H9 (cell line): ENCODE measurements around the gene IQSEC1. TPM values are rescaled to one million over a fixed set of nuclear protein-coding genes. Genes with fewer than 3 reads are reported as not detected.

Source experiments
- DNase-seq: peaks from one replicate; pipeline ENCODE4 v3.0.0-alpha.2; 2017
- H2AFZ ChIP-seq: one replicate; pipeline ENCODE4 v1.6.1; 2013; ENCODE audit warnings: mild to moderate bottlenecking, low read length, control low read depth, moderate library complexity
- H2AK5ac ChIP-seq: 2 replicates; pipeline ENCODE4 v1.6.1; 2013; ENCODE audit warnings: low read length, control low read depth, mixed read lengths; ENCODE audit not compliant: insufficient read length
- H2BK120ac ChIP-seq: one replicate; pipeline ENCODE4 v1.6.1; 2013; ENCODE audit warnings: low read depth, mild to moderate bottlenecking, low read length, control low read depth, inconsistent platforms; ENCODE audit not compliant: poor library complexity, severe bottlenecking
- H2BK12ac ChIP-seq: 2 replicates; pipeline ENCODE4 v1.6.1; 2013; ENCODE audit warnings: low read length, control low read depth, mixed read lengths, low read depth; ENCODE audit not compliant: insufficient read length
- H2BK15ac ChIP-seq: 2 replicates; pipeline ENCODE4 v1.6.1; 2013; ENCODE audit warnings: low read depth, low read length, control low read depth
- H2BK20ac ChIP-seq: one replicate; pipeline ENCODE4 v1.6.1; 2013; ENCODE audit warnings: low read depth, mild to moderate bottlenecking, low read length, control low read depth, inconsistent platforms; ENCODE audit not compliant: poor library complexity, severe bottlenecking
- H2BK5ac ChIP-seq: 2 replicates; pipeline ENCODE4 v1.6.1; 2013; ENCODE audit warnings: low read length, control low read depth, mixed read lengths; ENCODE audit not compliant: insufficient read length
- H3K14ac ChIP-seq: 2 replicates; pipeline ENCODE4 v1.6.1; 2013; ENCODE audit warnings: low read length, control low read depth; ENCODE audit not compliant: insufficient read depth
- H3K18ac ChIP-seq: 2 replicates; pipeline ENCODE4 v1.6.1; 2013; ENCODE audit warnings: low read depth, mild to moderate bottlenecking, mixed read lengths, low read length, control low read depth; ENCODE audit not compliant: insufficient read length
- H3K23ac ChIP-seq: 2 replicates; pipeline ENCODE4 v1.6.1; 2013; ENCODE audit warnings: low read length, control low read depth, mixed read lengths, low read depth; ENCODE audit not compliant: insufficient read length
- H3K23me2 ChIP-seq: 2 replicates; pipeline ENCODE4 v1.6.1; 2013; ENCODE audit warnings: low read depth, mild to moderate bottlenecking, mixed read lengths, low read length, control low read depth; ENCODE audit not compliant: insufficient read length, poor library complexity, severe bottlenecking
- H3K27ac ChIP-seq: 2 replicates; pipeline ENCODE4 v1.5.1; 2013; ENCODE audit warnings: low read length, control low read depth, mixed read lengths, low read depth; ENCODE audit not compliant: insufficient read length
- H3K27me3 ChIP-seq: 2 replicates; pipeline ENCODE4 v1.6.1; 2013; ENCODE audit warnings: low read length, control low read depth, inconsistent platforms; ENCODE audit not compliant: insufficient read depth
- H3K4ac ChIP-seq: 2 replicates; pipeline ENCODE4 v1.6.1; 2013; ENCODE audit warnings: low read depth, mild to moderate bottlenecking, control low read depth, inconsistent platforms, low read length, moderate library complexity
- H3K4me1 ChIP-seq: 2 replicates; pipeline ENCODE4 v1.6.1; 2013; ENCODE audit warnings: low read length, control low read depth, inconsistent platforms; ENCODE audit not compliant: insufficient read depth
- H3K4me2 ChIP-seq: 2 replicates; pipeline ENCODE4 v1.6.1; 2013; ENCODE audit warnings: low read length, control low read depth, mixed read lengths; ENCODE audit not compliant: insufficient read length, insufficient read depth
- H3K56ac ChIP-seq: 2 replicates; pipeline ENCODE4 v1.6.1; 2013; ENCODE audit warnings: low read depth, mild to moderate bottlenecking, mixed read lengths, low read length, control low read depth; ENCODE audit not compliant: insufficient read length
- H3K79me1 ChIP-seq: 2 replicates; pipeline ENCODE4 v1.6.1; 2013; ENCODE audit warnings: low read depth, mild to moderate bottlenecking, moderate library complexity, low read length, control low read depth, inconsistent platforms; ENCODE audit not compliant: insufficient read depth, poor library complexity, severe bottlenecking
- H3K79me2 ChIP-seq: 2 replicates; pipeline ENCODE4 v1.6.1; 2013; ENCODE audit warnings: low read length, control low read depth, inconsistent platforms; ENCODE audit not compliant: insufficient read depth
- H3K9ac ChIP-seq: 2 replicates; pipeline ENCODE4 v1.6.1; 2013; ENCODE audit warnings: low read length, control low read depth, mixed read lengths; ENCODE audit not compliant: insufficient read length; ENCODE audit errors: extremely low read depth
- H3K9me3 ChIP-seq: one replicate; pipeline ENCODE4 v1.6.1; 2013; ENCODE audit warnings: low read depth, low read length, inconsistent platforms; ENCODE audit not compliant: control insufficient read depth
- H3T11ph ChIP-seq: one replicate; pipeline ENCODE4 v1.6.1; 2013; ENCODE audit warnings: mild to moderate bottlenecking, low read length, control low read depth, inconsistent platforms
- H4K20me1 ChIP-seq: one replicate; pipeline ENCODE4 v1.6.1; 2013; ENCODE audit not compliant: control insufficient read depth, insufficient read length, insufficient read depth
- H4K5ac ChIP-seq: 2 replicates; pipeline ENCODE4 v1.6.1; 2013; ENCODE audit warnings: low read depth, mild to moderate bottlenecking, mixed read lengths, low read length, control low read depth; ENCODE audit not compliant: insufficient read length
- H4K8ac ChIP-seq: replicated peaks from 2 replicates; pipeline ENCODE4 v1.6.1; 2013; ENCODE audit warnings: low read length, control low read depth, mixed read lengths, low read depth; ENCODE audit not compliant: insufficient read length
- H4K91ac ChIP-seq: 2 replicates; pipeline ENCODE4 v1.6.1; 2013; ENCODE audit warnings: low read depth, mild to moderate bottlenecking, moderate library complexity, mixed read lengths, low read length, control low read depth; ENCODE audit not compliant: insufficient read length
- H3K27ac Mint-ChIP-seq, 3 experiments: 2 replicates in 2 of 3; 3 replicates in 1 of 3; pipeline ENCODE4 v1.8.0; 2020 to 2021; ENCODE audit warnings: mixed read lengths in 3 of 3, mild to moderate bottlenecking in 1 of 3, moderate library complexity in 1 of 3
- H3K27me3 Mint-ChIP-seq: 2 replicates; pipeline ENCODE4 v1.8.0; 2021; ENCODE audit warnings: low read depth, mild to moderate bottlenecking, moderate library complexity, mixed read lengths
- H3K36me3 Mint-ChIP-seq, 3 experiments: 2 replicates in 2 of 3; 3 replicates in 1 of 3; pipeline ENCODE4 v1.8.0; 2020 to 2021; ENCODE audit warnings: low read depth in 3 of 3, mixed read lengths in 3 of 3; ENCODE audit not compliant: insufficient read depth in 1 of 3
- H3K4me1 Mint-ChIP-seq, 2 experiments: 2 replicates each; pipeline ENCODE4 v1.8.0; 2020; ENCODE audit warnings: mixed read lengths in 2 of 2
- H3K4me3 Mint-ChIP-seq, 2 experiments: 2 replicates in 1 of 2; 3 replicates in 1 of 2; pipeline ENCODE4 v1.8.0; 2020 to 2021; ENCODE audit warnings: mild to moderate bottlenecking in 2 of 2, mixed read lengths in 2 of 2, moderate library complexity in 1 of 2
- H3K9me3 Mint-ChIP-seq, 2 experiments: 2 replicates in 1 of 2; 3 replicates in 1 of 2; pipeline ENCODE4 v1.8.0; 2020; ENCODE audit warnings: mild to moderate bottlenecking in 2 of 2, mixed read lengths in 2 of 2, moderate library complexity in 1 of 2
- WGBS: extraction: QIAGEN DNeasy Blood & Tissue Kit; methylation state at CpG from one replicate; pipeline ENCODE4 v1.1.7; 2013; ENCODE audit warnings: missing lambda C conversion rate, low lambda C conversion rate, mixed read lengths; ENCODE audit not compliant: insufficient read length; ENCODE audit errors: extremely low coverage; 5-methylcytosine and 5-hydroxymethylcytosine counted together
- total RNA-seq: library from RNA; stranded (reverse); gene quantifications from 2 replicates; pipeline ENCODE4 v1.2.1, GENCODE V29; 2021
- TF ChIP-seq, protein P1 (sequence below): fragments of 200-600 bp; sonication (generic); conservative IDR thresholded peaks from 3 replicates; pipeline ENCODE4 v1.8.0; 2021; ENCODE audit warnings: antibody characterized with exemption, mild to moderate bottlenecking

The IQSEC1 gene
- total RNA-seq, 1 experiment from 2014 or later: 19.1 TPM

GRCh38 chr3:13096356-13096755, 23.1 kb upstream of the IQSEC1 start:
- Histone ChIP-seq H2BK15ac (no peak overlapping the region), H3K23me2 (no peaks in the 10 kb centered on the region), H2BK12ac (no peak overlapping the region), H3K9ac (no peak overlapping the region), H3K4me2 (no peak overlapping the region), H3K4me1 (no peaks in the 10 kb centered on the region), H2BK5ac (no peak overlapping the region), H2BK120ac (no peak overlapping the region), H3K56ac (no peak overlapping the region), H3K4ac (no peak overlapping the region), H3K27ac (no peak overlapping the region), H2AK5ac (no peak overlapping the region), H4K5ac (no peak overlapping the region), H3K14ac (no peak overlapping the region), H2AFZ (no peak overlapping the region), H3K23ac (no peak overlapping the region), H3K79me1 (no peaks in the 10 kb centered on the region), H3T11ph (no peak overlapping the region), H4K91ac (no peak overlapping the region), H3K9me3 (no peaks in the 10 kb centered on the region), H4K8ac (no peak overlapping the region), H2BK20ac (no peak overlapping the region), H4K20me1 (no peaks in the 10 kb centered on the region), H3K18ac (no peak overlapping the region), H3K79me2 (no peaks in the 10 kb centered on the region), H3K27me3 (no peaks in the 10 kb centered on the region)
- H3K27me3 Mint-ChIP-seq: no peaks in the 10 kb centered on the region
- no peak overlapping the region; a peak in 1 of 7 replicates for H3K27ac Mint-ChIP-seq
- WGBS: no CpG with 5 or more reads among the region's 8 CpGs
- no peaks in the 10 kb centered on the region for H3K36me3 Mint-ChIP-seq
- TF ChIP-seq, protein P1, sequence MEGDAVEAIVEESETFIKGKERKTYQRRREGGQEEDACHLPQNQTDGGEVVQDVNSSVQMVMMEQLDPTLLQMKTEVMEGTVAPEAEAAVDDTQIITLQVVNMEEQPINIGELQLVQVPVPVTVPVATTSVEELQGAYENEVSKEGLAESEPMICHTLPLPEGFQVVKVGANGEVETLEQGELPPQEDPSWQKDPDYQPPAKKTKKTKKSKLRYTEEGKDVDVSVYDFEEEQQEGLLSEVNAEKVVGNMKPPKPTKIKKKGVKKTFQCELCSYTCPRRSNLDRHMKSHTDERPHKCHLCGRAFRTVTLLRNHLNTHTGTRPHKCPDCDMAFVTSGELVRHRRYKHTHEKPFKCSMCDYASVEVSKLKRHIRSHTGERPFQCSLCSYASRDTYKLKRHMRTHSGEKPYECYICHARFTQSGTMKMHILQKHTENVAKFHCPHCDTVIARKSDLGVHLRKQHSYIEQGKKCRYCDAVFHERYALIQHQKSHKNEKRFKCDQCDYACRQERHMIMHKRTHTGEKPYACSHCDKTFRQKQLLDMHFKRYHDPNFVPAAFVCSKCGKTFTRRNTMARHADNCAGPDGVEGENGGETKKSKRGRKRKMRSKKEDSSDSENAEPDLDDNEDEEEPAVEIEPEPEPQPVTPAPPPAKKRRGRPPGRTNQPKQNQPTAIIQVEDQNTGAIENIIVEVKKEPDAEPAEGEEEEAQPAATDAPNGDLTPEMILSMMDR: no peak
- H3K4me1 Mint-ChIP-seq: peaks cover 14 to 31% of the 10 kb centered on the region in 2 experiments
- no peak for DNase-seq
- 0 out of 5 replicates have a peak overlapping the region, but pooled peaks of 1 of the 2 experiments have one; percentile 3 for H3K4me3 Mint-ChIP-seq
- H3K9me3 Mint-ChIP-seq: no peaks in the 10 kb centered on the region
